ENCODE data around the gene CACNA1H. TPM values are rescaled to one million over a fixed set of nuclear protein-coding genes. Genes with fewer than 3 reads are reported as not detected.
"Not testable (repeated sequence)": the region's sequence is repeated elsewhere in the genome, so short reads cannot be mapped to it uniquely, and the experiment has no call there.

CACNA1H gene
- total RNA-seq, 1 experiment from 2014 or later, result not detected

DNA sequence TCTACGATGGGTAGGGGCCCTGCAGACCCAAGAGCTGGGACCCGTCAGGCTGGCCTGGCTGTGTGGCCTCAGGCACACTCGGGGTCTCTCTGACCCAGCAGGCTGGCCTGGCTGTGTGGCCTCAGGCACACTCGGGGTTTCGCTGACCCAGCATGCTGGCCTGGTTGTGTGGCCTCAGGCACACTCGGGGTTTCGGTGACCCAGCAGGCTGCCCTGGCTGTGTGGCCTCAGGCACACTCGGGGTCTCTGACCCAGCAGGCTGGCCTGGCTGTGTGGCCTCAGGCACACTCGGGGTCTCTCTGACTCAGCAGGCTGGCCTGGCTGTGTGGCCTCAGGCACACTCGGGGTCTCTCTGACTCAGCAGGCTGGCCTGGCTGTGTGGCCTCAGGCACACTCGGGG lies 37.9 kb downstream of the CACNA1H start:
- not testable (repeated sequence) for DNase-seq (ENCODE audit: low read depth)

DNA sequence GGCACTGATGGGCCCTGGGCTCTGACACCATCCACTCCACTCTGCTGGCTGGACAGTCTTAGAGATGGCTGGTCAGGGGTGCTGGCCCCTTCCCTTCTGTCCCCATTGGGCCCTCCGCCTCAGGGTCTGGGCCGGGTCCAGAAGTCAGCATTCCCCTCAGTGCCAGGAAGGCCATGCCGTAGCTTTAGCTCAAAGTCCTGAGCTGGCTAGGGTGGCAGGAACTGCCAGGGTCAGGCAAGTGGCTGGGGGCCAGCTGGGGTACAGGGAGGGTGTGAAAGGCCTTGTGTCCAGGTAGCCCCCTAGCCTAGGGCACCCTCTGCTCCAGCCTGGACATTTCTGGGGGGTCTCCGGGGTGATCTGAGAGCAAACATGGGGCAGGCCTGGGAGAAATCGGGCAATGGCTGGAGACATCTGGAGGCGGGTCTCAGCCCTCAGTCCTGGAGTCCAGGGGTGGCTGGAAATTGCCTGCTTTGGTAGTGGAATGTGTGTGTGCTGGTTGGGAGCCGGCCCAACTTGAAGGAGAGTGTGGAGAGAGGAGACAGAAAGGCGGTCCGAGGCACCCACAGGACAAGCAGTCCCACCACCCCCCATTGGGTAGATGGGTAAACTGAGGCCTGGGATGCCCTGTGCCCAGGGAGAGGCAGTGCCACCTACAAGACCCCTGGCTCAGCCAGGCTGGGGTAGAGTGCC lies 39.6 kb downstream of the CACNA1H start:
- no peak for DNase-seq (ENCODE audit: low read depth)

DNA sequence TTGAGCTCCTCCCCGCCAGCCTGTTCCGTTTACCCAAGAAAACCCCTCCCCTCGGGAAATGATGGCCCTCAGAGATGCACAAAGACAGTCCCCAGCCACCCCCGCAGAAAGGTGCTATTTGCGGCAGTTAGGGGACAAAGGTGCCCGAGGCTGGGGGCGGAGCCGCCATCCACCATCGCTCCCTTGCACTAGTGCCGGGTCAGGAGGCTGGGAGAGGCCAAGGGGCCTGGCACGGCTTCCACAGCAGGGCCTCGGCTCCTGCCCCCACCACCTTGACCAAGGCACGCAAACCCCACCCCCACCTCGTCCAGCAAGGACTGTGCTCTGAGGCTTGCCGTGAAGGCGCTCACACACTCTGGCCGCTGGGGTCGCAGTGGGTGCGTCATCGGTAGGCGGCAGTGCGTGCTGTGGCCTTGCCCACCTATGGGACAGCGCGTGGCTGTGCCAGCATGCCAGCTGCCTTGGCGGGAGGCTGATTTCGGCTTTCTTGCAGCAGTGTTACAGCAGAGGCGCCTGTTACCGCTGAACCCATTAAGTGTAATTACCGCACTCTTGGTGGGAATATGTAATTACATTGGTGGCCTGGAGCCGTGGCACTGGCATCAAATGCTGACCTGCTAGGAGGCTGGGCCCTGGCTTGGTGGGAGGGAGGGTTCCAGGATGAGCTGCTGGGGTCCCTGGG lies 40.4 kb downstream of the CACNA1H start:
- no peak for DNase-seq (ENCODE audit: low read depth)

DNA sequence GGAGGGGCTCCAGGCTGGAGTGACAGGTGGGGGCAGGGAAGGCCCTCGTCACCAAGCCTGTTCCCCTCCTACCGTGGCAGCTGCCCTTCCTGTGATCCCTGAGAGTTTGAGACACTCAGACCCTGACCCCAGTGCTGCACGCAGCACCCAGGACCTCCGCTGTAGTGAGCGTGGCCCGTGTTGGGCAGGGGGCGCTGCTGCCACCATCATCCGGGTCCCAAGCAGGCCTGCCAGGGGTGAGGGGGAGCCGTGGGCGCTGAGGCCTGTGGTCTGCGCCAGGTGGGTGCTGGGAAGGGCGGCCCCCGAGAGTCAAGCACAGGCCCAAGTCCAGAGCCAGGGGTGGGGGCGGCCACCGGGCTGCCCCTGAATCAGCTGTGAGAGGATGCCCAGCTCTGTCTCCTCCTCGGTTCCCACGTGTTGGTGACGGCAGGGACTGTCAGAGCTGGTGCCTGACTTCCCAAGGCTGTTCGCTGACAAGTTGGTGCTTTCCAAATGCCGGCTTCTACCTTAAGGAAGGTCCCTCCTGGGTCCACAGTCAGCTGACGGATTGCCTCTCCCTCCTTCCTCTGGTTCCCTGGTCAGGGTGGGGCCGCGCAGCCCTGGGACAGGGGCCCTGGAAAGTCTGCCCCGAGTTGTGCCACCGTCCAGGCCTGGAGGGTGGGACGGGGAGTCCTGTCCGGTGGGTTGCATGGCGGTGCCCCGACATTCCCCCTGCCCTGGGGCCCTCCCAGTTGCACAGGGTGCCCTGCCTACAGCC lies 41.1 kb downstream of the CACNA1H start:
- DNase-seq (ENCODE audit: low read depth), result no peak

DNA sequence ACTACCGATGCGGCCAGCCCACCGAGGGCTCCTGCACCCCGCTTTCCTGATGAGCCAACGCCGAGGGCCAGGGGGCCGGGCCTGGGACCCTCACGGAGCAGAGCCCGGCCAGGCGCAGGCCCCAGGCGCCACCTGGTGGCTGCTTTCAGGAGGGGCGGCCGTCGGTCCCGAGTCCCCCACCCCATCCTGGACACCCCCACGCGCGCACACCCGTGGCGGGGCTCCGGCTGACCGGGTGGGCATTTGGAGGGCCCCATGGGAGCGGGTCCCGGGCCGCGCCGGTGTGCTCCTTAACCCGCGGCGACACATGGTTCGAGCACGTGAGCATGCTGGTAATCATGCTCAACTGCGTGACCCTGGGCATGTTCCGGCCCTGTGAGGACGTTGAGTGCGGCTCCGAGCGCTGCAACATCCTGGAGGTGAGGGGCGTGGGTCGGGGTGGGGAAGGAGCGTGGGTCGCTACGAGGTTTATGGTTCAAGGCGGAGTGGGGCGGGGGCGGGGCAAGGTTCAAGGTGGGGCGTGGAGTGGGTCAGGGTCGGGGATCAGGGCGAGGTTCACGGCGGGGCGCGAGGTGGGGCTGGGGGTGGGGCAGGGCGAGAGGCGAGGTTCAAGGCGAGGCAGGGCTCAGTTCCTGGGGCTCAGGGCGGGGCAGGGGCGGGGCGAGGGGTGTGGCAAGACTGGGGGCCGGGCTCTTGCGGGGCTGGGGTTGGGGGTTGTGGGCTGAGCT lies 41.9 kb downstream of the CACNA1H start:
- no peak for DNase-seq (ENCODE audit: low read depth)

DNA sequence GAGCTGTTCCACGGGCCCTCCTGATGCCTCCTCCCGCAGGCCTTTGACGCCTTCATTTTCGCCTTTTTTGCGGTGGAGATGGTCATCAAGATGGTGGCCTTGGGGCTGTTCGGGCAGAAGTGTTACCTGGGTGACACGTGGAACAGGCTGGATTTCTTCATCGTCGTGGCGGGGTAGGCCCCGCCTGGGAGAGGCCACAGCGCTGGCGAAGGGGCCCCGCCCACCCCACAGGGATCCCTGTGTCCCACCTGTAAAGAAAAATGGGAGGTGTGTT lies 42.4 kb downstream of the CACNA1H start:
- DNase-seq (ENCODE audit: low read depth), result no peak

DNA sequence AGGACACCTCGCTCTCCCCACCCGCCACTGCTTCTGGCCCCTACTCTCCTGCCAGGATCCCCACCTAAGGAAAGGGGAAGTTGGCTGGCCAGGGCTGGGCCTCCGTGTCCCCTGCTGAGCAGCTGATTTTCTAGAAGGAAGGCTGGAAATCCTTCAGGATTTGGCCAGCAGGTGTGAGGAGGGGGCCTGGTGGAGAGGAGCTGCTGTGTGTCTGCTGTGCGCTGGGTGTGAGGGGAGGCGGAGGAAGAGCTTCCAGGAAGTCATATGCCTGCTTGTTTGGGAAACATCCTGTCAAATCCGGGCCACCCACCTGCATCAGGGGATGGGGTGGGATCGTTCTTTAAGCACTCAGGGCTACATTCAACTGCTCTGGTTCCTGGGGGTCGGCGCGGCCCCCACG lies 43.6 kb downstream of the CACNA1H start:
- DNase-seq (ENCODE audit: low read depth), result no peak

DNA sequence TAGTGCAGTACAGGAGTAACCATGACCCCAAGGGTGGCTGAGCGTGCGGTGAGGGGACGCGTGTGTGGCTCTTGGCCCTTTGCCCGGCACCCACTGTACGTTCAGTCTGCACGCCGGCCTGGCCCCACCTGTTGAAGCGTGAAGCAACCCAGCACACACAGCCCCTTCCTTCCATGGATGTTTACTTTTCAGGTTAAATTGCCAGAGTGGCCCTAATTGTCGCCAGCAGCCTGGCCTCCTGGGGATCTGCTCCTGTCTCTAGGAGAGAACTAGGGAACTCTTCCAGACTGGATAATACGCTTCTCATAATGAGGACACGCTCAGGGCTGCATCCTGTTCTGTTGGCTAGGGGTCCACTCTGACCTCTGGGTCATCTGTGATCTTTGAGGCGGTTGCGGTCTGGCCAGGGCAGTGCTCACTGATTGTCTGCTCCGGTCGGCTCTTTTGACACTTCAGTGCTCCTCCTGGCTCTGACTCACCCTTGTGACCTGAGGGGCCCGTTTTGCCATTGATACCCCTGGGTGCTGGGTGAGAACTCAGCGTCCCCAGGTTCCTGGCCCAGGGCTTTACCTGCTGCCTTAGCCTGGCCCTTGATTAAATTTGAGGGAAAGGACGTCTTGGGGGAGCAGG lies 44.4 kb downstream of the CACNA1H start:
- no peak for DNase-seq (ENCODE audit: low read depth)

DNA sequence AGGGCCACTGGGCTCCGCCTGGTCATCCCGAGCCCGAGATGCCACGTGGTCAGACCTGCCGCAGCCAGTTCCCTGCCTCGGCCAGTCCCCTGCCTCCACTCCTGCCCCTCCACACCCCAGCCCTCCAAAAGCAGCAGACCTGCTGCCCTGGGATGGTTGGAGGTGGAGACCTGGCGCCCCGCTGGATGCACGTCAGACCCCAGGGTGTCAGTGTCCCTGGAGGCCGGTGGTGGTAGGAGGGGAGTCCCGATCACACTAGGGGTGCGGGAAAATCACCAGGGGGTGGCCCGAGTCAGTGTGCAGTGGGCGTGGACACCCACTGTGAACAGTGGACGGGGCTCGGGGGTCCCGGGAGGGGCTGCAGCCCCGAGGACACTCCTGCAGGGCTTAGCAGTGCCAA lies 45.3 kb downstream of the CACNA1H start:
- DNase-seq (ENCODE audit: low read depth), result no peak

DNA sequence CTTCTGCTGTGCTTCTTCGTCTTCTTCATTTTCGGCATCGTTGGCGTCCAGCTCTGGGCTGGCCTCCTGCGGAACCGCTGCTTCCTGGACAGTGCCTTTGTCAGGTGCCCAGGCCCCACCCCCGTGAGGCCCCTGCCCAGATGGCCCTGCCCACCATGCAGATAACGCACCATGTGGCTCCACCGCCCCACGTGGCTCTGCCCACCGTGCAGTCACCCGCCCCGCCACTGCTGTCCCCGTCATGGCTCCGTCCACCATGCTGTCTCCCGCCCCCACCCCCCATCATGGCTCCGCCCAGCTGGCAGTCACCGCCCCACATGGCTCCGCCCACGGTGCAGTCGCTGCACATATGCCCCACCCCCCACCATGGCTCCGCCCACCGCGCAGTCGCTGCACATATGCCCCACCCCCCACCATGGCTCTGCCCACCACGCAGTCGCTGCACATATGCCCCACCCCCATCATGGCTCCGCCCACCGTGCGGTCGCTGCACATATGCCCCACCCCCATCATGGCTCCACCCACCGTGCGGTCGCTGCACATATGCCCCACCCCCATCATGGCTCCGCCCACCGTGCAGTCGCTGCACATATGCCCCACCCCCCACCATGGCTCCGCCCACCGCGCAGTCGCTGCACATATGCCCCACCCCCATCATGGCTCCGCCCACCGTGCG lies 45.9 kb downstream of the CACNA1H start:
- not testable (repeated sequence) for DNase-seq (ENCODE audit: low read depth)

DNA sequence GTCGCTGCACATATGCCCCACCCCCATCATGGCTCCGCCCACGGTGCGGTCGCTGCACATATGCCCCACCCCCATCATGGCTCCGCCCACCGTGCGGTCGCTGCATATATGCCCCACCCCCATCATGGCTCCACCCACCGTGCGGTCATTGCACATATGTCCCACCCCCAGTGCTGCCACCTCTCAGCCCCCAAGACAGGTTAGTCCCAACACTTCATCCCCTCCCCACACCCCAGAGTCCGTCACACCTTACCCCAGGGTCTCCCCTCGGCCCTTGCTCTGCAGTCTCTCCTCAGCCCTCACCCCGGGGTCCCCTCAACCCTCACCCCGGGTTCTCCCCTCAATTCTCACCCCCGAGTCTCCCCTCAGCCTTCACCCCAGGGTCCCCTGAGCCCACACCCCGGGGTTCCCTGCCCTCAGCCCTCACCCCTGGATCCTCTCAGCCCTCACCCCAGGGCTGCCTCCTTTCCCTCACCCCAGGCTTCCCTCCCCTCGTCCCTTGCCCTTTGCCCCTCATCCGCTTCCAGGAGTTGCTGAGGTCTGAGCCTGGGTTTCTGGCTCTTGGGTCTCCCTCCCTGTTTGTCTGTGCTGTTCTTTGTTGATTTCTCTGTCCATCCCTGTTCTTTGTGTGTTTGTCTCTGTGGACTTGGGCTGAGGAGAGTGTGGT lies 46.6 kb downstream of the CACNA1H start:
- no peak for DNase-seq (ENCODE audit: low read depth)

DNA sequence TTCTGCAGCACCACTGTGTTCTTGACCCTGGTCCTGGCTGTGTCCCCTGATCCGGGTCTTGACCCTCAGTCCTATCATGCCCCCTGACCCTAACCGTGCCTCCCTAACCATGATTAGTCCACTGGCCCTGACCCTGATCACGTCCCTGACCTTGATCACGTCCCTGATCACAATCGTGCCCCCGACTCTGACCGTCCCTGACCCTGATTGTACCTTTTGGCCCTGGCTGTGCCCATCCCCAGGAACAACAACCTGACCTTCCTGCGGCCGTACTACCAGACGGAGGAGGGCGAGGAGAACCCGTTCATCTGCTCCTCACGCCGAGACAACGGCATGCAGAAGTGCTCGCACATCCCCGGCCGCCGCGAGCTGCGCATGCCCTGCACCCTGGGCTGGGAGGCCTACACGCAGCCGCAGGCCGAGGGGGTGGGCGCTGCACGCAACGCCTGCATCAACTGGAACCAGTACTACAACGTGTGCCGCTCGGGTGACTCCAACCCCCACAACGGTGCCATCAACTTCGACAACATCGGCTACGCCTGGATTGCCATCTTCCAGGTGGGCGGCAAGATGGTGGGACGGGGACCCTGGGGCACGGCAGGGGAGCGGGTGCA lies 47.2 kb downstream of the CACNA1H start:
- DNase-seq (ENCODE audit: low read depth), result no peak

DNA sequence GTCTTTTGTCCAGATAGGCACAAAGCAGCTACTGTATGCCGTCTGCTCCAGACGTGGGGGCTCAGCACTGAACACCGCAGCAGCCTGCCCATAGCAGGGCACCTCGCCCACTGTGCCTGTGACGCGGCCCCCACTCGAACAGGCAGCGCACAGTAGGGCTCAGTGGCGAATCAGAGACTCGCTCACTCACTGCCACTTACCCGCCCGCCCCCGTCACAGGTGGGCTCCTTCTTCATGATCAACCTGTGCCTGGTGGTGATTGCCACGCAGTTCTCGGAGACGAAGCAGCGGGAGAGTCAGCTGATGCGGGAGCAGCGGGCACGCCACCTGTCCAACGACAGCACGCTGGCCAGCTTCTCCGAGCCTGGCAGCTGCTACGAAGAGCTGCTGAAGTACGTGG lies 48.5 kb downstream of the CACNA1H start:
- no peak for DNase-seq (ENCODE audit: low read depth)

DNA sequence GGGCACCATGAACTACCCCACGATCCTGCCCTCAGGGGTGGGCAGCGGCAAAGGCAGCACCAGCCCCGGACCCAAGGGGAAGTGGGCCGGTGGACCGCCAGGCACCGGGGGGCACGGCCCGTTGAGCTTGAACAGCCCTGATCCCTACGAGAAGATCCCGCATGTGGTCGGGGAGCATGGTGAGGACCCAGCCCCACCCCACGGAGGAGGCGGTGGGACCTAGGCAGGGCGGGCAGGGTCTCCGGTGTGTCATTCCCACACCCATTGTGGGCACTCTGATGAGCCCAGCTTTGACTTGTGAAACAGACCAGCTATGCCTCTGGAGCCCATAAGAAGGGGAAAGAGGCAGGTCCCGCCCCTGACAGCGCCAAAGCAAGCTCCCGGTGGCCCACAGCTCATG lies 49.4 kb downstream of the CACNA1H start:
- no peak for DNase-seq (ENCODE audit: low read depth)

DNA sequence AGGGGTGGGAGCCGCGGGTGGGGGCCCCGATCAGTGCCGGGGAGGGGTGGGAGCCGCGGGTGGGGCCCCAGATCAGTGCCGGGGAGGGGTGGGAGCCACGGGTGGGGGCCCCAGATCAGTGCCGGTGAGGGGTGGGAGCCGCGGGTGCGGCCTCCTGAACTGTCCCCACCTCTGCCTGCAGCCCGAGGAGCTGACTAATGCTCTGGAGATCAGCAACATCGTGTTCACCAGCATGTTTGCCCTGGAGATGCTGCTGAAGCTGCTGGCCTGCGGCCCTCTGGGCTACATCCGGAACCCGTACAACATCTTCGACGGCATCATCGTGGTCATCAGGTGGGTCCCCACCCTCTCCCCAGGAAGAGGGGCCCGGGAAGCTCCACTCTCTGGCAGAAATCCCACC lies 52.0 kb downstream of the CACNA1H start:
- DNase-seq (ENCODE audit: low read depth), result no peak

DNA sequence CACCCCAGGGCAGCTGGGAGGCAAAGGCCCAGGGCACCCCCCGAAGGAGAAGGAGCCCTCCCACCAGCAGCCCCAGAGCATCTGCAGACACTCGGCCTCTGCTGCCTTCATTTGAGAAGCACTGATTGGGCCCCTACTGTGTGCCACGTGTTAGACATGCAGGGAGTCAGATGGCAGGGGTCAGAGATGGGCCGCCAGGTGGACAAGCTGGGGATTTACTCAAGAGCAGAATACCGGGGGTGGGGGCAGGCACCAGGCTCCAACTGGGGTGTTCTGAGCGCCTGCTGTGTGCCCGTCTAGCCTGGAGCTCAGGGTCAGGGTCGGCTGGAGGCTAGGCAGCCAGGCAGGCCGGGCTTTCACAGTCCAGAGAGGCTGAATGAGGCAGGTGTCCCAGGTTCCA lies 53.4 kb downstream of the CACNA1H start:
- DNase-seq (ENCODE audit: low read depth), result no peak

DNA sequence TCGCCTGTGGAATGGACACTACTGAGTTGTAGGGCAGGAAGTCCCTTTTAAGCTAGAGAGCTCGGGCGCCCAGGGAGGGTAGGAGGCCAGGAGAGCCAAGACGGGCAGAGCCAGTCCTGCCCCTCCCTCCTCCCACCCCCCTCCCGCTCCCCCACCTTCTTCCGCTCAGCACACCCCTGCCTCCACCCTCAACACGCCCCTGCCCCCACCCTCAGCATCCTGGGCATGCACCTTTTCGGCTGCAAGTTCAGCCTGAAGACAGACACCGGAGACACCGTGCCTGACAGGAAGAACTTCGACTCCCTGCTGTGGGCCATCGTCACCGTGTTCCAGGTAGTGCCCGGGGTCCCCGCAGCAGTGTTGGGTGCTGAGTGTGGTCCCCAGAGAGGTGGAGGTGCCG lies 53.9 kb downstream of the CACNA1H start:
- DNase-seq (ENCODE audit: low read depth), result no peak

DNA sequence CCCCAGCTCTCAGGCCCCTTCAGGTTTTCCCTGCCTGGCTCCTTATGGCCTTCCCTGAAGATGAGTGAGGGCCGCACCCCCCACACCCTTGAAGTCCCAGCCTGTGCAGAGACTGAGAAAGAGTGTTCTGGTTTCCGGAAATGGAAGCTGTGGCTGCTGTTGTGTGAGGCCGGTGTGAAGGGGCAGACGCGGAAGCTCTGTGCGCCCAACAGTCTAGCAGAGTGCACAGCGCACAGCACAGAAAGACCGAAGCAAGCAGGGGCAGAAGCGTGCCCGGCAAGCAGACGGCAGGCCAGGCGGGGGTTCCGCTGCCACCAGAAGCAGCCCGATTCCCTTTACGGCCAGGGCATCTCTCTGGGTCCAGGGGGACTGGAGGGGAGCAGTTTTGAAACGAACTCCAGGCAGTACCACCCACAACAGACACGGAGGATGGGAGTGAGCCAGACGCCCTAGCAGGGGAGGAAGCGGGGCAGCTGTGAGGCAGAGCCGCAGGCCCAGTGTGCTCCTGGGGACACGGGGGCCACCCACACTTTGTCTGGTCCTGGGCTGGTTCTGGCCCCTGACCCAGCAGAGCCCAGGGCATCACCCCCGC lies 55.4 kb downstream of the CACNA1H start:
- DNase-seq (ENCODE audit: low read depth), result no peak

DNA sequence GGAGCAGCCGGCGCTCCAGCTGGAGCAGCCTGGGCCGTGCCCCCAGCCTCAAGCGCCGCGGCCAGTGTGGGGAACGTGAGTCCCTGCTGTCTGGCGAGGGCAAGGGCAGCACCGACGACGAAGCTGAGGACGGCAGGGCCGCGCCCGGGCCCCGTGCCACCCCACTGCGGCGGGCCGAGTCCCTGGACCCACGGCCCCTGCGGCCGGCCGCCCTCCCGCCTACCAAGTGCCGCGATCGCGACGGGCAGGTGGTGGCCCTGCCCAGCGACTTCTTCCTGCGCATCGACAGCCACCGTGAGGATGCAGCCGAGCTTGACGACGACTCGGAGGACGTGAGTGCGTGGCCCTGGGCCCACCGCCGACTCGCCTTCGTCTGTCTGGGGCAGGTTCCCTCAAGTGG lies 56.2 kb downstream of the CACNA1H start:
- DNase-seq (ENCODE audit: low read depth), result no peak

DNA sequence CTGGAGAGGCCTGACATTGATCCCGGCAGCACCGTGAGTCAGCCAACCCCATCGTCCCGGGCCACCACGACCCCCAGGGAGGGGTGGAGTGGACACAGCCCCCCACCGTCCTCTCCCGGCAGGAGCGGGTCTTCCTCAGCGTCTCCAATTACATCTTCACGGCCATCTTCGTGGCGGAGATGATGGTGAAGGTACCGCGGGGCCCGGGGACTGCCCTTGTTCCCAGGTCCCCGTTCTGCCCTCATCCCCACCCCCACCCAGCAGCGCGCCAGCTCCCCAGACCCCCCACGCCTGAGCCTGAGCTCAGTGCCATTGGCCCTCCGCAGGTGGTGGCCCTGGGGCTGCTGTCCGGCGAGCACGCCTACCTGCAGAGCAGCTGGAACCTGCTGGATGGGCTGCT lies 57.6 kb downstream of the CACNA1H start:
- DNase-seq (ENCODE audit: low read depth), result no peak

All from LHCN-M2 (cell line).